Lower leg skin (tissue), 4 donors: ENCODE measurements around the gene KRTAP10-10. TPM values are rescaled to one million over a fixed set of nuclear protein-coding genes. Genes with fewer than 3 reads are reported as not detected.

Source experiments
- DNase-seq, 2 donors: peaks; one replicate each; pipeline ENCODE4 v3.0.0-alpha.2; 2019; ENCODE audit warnings: low spot score in 2 of 2
- H3K4me3 ChIP-seq: fragments of 200-600 bp; sonication (generic); 2 replicates; pipeline ENCODE4 v1.5.1; 2017; ENCODE audit warnings: mild to moderate bottlenecking, low read depth; ENCODE audit not compliant: poor library complexity, severe bottlenecking
- POLR2A ChIP-seq, 2 donors: fragments of 450-650 bp; IDR thresholded peaks; one replicate each; pipeline ENCODE4 v1.6.1; 2016 to 2017; ENCODE audit warnings: antibody characterized with exemption in 2 of 2, mild to moderate bottlenecking in 1 of 2, moderate library complexity in 1 of 2
- WGBS, 2 donors: methylation state at CpG; one replicate each; pipeline ENCODE4 v1.1.5; 2018; 5-methylcytosine and 5-hydroxymethylcytosine counted together
- intact Hi-C: fragments of 100-400 bp; cut with DNase I; formaldehyde crosslinking; loops from one replicate; pipeline ENCODE4 v1.15.0; 2023; ENCODE audit warnings: low total_unique reads
- total RNA-seq, 4 donors: library from RNA; depleted of rRNA; stranded (reverse); fragments of >200 nt; gene quantifications; one replicate each; pipeline ENCODE4 v1.1.0, GENCODE V29; 2016
- TF ChIP-seq, protein P1 (sequence below), 3 donors: fragments of 450-650 bp; IDR thresholded peaks; one replicate each; pipeline ENCODE4 v1.5.1; 2016; ENCODE audit warnings: antibody characterized with exemption in 3 of 3, mild to moderate bottlenecking in 3 of 3, moderate library complexity in 2 of 3

The KRTAP10-10 gene
- total RNA-seq, 4 donors from 2014 or later = 5.3 TPM; not detected in 3

DNA sequence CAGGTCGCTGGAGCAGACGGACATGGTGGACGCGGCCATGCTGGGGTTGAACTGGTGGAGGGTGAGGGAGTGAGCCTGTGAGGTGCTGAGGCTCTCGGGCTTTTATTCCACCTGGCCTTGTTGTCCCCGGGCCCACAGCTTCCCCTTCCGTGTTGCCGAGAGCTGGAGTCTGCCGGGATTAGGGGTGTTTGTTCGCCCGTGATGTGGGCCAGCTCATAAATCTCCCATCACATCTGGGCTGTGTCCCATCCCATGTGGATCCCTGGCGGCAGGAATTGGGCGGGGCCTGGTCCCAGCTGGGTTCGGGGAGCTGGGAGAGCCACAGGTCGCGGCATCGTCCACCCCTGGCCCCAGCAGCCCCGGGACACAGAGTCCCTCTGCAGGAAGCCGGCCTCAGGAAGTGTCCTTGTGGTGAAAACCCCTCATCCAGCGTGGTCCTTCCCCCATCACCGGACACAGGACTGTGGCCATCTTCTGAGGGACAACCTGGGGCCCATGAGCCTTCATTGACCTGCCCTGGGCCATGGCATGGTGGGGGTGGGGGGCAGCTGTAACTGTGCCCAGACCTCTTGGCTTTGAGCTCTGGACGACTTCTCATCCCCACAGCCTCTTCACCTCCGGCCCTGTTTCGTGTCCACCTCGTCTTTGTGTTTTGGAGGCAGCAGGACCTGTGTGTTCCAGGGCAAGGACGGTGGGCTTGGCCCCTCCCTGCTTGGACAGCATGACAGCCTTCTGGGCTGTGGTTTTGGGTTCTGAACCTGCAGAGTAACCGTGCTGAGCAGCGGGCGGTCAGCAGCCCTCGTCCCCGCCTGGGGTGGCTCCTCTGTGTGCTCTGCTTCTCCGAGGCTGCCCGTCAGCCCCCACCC, 44.5 kb upstream of the KRTAP10-10 start, which contains the start of gene KRTAP10-6:
Gene KRTAP10-6 (minus strand): TSS at position 60 of the 866 bp plus-strand sequence. CDS start 21 bp downstream, at position 39.
- no peak for TF ChIP-seq POLR2A (IDR thresholded peaks at IDR 0.05)
- TF ChIP-seq, protein P1, sequence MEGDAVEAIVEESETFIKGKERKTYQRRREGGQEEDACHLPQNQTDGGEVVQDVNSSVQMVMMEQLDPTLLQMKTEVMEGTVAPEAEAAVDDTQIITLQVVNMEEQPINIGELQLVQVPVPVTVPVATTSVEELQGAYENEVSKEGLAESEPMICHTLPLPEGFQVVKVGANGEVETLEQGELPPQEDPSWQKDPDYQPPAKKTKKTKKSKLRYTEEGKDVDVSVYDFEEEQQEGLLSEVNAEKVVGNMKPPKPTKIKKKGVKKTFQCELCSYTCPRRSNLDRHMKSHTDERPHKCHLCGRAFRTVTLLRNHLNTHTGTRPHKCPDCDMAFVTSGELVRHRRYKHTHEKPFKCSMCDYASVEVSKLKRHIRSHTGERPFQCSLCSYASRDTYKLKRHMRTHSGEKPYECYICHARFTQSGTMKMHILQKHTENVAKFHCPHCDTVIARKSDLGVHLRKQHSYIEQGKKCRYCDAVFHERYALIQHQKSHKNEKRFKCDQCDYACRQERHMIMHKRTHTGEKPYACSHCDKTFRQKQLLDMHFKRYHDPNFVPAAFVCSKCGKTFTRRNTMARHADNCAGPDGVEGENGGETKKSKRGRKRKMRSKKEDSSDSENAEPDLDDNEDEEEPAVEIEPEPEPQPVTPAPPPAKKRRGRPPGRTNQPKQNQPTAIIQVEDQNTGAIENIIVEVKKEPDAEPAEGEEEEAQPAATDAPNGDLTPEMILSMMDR (IDR thresholded peaks at IDR 0.05) = no peak
- intact Hi-C loops = no loop called here
- DNase-seq = peak in 1 of 2 donors; percentile 81
- no peak within 1 kb of the TSS for H3K4me3 ChIP-seq
- 51 to 52% methylated on average over 27 to 32 of the region's 33 CpGs for WGBS, 2 donors

DNA sequence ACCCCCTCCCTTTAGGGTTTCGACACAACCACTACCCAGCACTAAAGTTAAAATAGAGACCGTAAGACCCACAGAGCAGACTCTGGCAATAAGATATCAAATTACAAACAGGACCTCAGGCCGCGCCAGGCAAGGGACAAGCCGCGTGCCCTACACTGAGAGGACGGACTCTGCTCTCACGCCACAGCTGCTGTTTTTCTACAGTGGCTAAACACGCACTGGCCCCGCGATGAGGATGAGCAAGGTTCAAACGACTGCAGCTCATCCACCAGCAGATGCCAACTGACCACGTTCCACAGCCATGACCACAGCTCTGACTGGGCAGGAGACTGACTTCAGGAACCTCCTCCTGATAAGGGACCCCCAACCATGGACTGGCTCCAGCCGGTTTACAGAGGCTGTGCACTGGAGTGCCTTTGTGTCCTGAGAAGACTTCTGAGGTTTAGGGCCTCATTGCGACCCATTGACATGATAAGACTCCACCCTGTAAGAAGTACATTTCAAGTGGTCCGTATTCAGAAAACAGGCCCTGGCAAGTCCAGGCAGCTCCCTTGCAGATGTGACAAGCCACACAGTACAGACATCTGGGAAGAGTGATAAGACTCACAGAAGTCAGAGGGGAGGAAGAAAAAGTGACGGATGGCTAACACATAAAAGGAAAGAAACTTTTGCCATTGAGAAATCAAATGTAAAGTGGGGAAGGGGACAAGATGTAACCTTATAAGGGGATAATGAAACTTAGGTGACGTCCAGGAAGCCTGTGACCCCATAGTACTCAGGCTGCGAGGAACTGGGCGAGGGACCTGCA, 43.4 kb upstream of the KRTAP10-10 start:
- peak in 1 of 2 donors; percentile 56 for DNase-seq
- intact Hi-C loops = no loop called here

DNA sequence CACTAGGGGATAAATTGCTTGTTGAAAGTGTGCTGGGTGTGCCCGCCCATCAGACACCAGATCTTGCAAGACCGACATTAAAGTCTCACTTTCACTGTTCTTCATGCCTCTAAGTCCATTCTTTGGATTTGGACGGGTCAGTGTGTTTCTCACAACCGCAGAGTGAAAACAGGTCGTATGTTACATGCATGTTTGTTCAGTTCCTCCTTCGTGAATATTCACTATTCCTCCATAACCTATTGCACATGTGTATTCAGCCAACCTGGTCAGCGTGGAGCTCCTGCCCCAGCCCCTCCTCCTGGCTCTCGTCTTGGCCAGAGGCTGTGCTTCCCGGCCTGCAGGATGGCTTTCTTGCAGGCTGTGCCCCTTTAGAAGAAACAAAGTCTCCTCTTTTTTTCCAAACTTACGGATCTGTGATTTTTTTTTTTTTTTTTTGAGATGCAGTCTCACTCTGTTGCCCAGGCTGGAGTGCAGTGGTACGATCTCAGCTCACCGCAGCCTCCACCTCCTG, 42.7 kb upstream of the KRTAP10-10 start:
- peak in 1 of 2 donors; percentile 42 for DNase-seq
- no peak overlapping the region for H3K4me3 ChIP-seq
- WGBS, 2 donors = 86 to 88% methylated on average over 12 of the region's 12 CpGs
- TF ChIP-seq, protein P1 (IDR thresholded peaks at IDR 0.05) = no peak
- no peak for TF ChIP-seq POLR2A (IDR thresholded peaks at IDR 0.05)
- intact Hi-C loops = no loop called here

More for the DNA sequence above, 43.4 kb upstream of the KRTAP10-10 start:
- no peak for TF ChIP-seq POLR2A (IDR thresholded peaks at IDR 0.05)
- TF ChIP-seq, protein P1 (IDR thresholded peaks at IDR 0.05) = no peak
- WGBS, 2 donors = 72 to 73% methylated on average over 20 of the region's 20 CpGs
- H3K4me3 ChIP-seq = no peak overlapping the region

DNA sequence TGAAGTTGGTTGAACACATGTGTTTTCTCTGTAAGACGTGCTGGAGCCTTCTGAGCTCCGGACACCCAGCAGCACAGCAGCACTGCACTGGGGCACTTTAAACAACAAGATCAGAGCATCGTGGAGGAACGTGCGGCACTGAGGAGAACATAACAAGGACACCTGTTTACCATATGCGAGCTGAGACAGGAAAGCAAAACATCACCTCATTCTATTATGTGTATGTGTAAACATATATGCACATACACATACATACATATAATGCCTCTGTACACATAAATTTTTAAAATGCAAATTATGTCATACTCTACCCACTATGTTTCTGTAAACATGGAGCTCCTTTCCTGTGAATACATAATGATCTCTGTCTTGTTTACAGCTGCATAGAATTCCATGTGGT, 41.6 kb upstream of the KRTAP10-10 start:
- WGBS, 2 donors = 59 to 72% methylated on average over 6 of the region's 6 CpGs
- peak in 1 of 2 donors; percentile 60 for DNase-seq
- TF ChIP-seq, protein P1 (IDR thresholded peaks at IDR 0.05) = no peak
- no peak for TF ChIP-seq POLR2A (IDR thresholded peaks at IDR 0.05)
- no peak overlapping the region for H3K4me3 ChIP-seq
- intact Hi-C loops = no loop called here

DNA sequence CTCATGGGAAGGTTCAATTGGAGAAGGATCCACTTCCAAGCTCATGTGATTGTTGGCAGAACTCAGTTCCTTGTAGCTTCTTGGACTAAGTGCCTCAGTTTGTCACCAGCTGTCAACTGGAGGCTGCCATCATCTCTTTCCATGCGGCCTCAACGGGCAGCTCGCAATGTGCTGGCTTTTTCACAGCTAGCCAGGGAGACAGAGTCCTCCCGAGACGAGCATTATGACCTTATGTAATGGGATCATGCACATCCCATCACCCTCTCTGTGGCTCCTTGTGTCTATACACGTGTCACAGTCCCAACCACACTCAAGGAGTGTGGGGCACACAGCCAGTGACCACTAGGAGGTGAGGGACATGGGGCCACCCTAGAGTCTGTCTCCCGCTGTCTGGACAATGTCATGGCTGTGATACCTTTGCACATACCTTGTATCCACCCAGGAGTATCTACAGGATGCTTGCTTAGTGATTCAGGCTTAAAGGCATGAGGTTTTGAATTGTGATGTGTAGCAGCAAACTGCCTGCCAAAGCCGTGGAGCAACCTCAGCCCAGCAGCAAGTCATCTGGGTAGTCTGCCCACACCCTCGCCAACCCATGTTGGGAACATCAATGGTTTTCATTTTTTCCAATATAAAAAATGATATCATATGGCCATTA, 41.0 kb upstream of the KRTAP10-10 start:
- WGBS, 2 donors = 52 to 68% methylated on average over 9 of the region's 9 CpGs
- intact Hi-C loops = no loop called here
- H3K4me3 ChIP-seq = no peak overlapping the region
- TF ChIP-seq, protein P1 (IDR thresholded peaks at IDR 0.05) = no peak
- no peak for TF ChIP-seq POLR2A (IDR thresholded peaks at IDR 0.05)
- peak in 1 of 2 donors; percentile 59 for DNase-seq
